A549 (cell line): Measurements from ENCODE around the gene DYRK3.

Experiments used
- CHD4 ChIP-seq: fragments of 200-600 bp; sonication (generic); IDR thresholded peaks from 2 replicates; pipeline ENCODE4 v1.6.1; 2016; ENCODE audit warnings: antibody characterized with exemption, mild to moderate bottlenecking, borderline replicate concordance
- EHMT2 ChIP-seq: fragments of 200-600 bp; sonication (generic); IDR thresholded peaks from 2 replicates; pipeline ENCODE4 v1.6.1; 2016; ENCODE audit warnings: antibody characterized with exemption, low read depth, mild to moderate bottlenecking, moderate library complexity
- EP300 ChIP-seq, 2 experiments: fragments of >200 bp; sonication (Bioruptor Twin); formaldehyde crosslinking; IDR thresholded peaks; 2 replicates in 1 of 2; 3 replicates in 1 of 2; pipeline ENCODE4 v1.6.1; 2016 to 2017
- HDAC2 ChIP-seq: fragments of 200-600 bp; sonication (generic); IDR thresholded peaks from 2 replicates; pipeline ENCODE4 v1.6.1; 2016
- JUN ChIP-seq, 2 experiments: fragments of >200 bp; sonication (Bioruptor Twin); formaldehyde crosslinking; IDR thresholded peaks; 2 replicates in 1 of 2; 3 replicates in 1 of 2; pipeline ENCODE4 v1.6.1; 2016 to 2017
- MAZ ChIP-seq: fragments of 150-350 bp; IDR thresholded peaks from 2 replicates; pipeline ENCODE4 v1.6.1; 2014; ENCODE audit warnings: antibody characterized with exemption, low read depth, low read length, borderline replicate concordance
- POLR2A ChIP-seq: IDR thresholded peaks from 2 replicates; pipeline ENCODE4 v1.6.1; 2012; ENCODE audit warnings: mild to moderate bottlenecking, low read length
- RCOR1 ChIP-seq: fragments of 150-350 bp; IDR thresholded peaks from 2 replicates; pipeline ENCODE4 v1.6.1; 2014; ENCODE audit warnings: antibody characterized with exemption, low read length, low read depth
- SMC3 ChIP-seq: fragments of >200 bp; sonication (Bioruptor Twin); formaldehyde crosslinking; IDR thresholded peaks from 3 replicates; pipeline ENCODE4 v1.6.1; 2018; ENCODE audit warnings: inconsistent platforms
- TP53 ChIP-seq: fragments of 250-450 bp; sonication (Bioruptor Pico); IDR thresholded peaks from 2 replicates; pipeline ENCODE4 v1.5.0; 2021; ENCODE audit warnings: mild to moderate bottlenecking, moderate library complexity
- TF ChIP-seq, protein P1 (sequence below): fragments of 200-600 bp; sonication (generic); IDR thresholded peaks from 2 replicates; pipeline ENCODE4 v1.6.1; 2016; ENCODE audit warnings: antibody characterized with exemption, mild to moderate bottlenecking, moderate library complexity
- TF ChIP-seq, protein P2 (sequence below): fragments of >200 bp; sonication (Bioruptor Twin); formaldehyde crosslinking; IDR thresholded peaks from 3 replicates; pipeline ENCODE4 v1.5.1; 2016
- TF ChIP-seq, protein P3 (sequence below): fragments of 150-350 bp; IDR thresholded peaks from 2 replicates; pipeline ENCODE4 v1.6.1; 2014; ENCODE audit warnings: low read depth, mild to moderate bottlenecking, low read length

DNA sequence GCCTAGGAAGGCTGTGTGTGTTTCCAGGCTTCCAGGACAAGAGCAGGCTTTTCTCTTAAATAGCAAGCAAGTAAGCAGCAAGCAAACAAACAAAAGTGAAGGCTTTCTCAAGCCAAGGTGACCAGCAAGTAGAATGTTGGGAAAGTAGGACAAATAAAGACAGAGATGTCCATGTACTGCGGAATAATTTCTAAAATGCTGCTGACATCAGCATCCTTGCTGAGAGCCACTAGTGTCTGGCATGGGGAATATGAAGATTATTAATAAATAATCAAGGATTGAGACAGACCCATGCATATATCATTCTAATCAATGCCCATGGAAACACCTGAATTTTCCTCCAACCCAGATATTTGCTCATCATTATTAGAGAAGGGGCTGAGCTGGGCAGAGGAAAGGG lies 6.4 kb upstream of the DYRK3 start:
- TF ChIP-seq, protein P1, sequence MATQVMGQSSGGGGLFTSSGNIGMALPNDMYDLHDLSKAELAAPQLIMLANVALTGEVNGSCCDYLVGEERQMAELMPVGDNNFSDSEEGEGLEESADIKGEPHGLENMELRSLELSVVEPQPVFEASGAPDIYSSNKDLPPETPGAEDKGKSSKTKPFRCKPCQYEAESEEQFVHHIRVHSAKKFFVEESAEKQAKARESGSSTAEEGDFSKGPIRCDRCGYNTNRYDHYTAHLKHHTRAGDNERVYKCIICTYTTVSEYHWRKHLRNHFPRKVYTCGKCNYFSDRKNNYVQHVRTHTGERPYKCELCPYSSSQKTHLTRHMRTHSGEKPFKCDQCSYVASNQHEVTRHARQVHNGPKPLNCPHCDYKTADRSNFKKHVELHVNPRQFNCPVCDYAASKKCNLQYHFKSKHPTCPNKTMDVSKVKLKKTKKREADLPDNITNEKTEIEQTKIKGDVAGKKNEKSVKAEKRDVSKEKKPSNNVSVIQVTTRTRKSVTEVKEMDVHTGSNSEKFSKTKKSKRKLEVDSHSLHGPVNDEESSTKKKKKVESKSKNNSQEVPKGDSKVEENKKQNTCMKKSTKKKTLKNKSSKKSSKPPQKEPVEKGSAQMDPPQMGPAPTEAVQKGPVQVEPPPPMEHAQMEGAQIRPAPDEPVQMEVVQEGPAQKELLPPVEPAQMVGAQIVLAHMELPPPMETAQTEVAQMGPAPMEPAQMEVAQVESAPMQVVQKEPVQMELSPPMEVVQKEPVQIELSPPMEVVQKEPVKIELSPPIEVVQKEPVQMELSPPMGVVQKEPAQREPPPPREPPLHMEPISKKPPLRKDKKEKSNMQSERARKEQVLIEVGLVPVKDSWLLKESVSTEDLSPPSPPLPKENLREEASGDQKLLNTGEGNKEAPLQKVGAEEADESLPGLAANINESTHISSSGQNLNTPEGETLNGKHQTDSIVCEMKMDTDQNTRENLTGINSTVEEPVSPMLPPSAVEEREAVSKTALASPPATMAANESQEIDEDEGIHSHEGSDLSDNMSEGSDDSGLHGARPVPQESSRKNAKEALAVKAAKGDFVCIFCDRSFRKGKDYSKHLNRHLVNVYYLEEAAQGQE = no peak
- TF ChIP-seq, protein P2, sequence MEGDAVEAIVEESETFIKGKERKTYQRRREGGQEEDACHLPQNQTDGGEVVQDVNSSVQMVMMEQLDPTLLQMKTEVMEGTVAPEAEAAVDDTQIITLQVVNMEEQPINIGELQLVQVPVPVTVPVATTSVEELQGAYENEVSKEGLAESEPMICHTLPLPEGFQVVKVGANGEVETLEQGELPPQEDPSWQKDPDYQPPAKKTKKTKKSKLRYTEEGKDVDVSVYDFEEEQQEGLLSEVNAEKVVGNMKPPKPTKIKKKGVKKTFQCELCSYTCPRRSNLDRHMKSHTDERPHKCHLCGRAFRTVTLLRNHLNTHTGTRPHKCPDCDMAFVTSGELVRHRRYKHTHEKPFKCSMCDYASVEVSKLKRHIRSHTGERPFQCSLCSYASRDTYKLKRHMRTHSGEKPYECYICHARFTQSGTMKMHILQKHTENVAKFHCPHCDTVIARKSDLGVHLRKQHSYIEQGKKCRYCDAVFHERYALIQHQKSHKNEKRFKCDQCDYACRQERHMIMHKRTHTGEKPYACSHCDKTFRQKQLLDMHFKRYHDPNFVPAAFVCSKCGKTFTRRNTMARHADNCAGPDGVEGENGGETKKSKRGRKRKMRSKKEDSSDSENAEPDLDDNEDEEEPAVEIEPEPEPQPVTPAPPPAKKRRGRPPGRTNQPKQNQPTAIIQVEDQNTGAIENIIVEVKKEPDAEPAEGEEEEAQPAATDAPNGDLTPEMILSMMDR = no peak
- no peak for TF ChIP-seq EHMT2
- TF ChIP-seq RCOR1 = no peak
- no peak for TF ChIP-seq TP53 (CRISPR knock-in tag)
- TF ChIP-seq SMC3 = no peak
- TF ChIP-seq HDAC2 = no peak
- TF ChIP-seq JUN (IDR thresholded peaks at IDR 0.05) = no peak
- no peak for TF ChIP-seq POLR2A
- no peak for TF ChIP-seq MAZ
- no peak for TF ChIP-seq EP300 (IDR thresholded peaks at IDR 0.05)
- TF ChIP-seq, protein P3, sequence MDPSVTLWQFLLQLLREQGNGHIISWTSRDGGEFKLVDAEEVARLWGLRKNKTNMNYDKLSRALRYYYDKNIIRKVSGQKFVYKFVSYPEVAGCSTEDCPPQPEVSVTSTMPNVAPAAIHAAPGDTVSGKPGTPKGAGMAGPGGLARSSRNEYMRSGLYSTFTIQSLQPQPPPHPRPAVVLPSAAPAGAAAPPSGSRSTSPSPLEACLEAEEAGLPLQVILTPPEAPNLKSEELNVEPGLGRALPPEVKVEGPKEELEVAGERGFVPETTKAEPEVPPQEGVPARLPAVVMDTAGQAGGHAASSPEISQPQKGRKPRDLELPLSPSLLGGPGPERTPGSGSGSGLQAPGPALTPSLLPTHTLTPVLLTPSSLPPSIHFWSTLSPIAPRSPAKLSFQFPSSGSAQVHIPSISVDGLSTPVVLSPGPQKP = no peak
- no peak for TF ChIP-seq CHD4
